ENCODE measurements around the gene NDUFC2.
"Not testable (repeated sequence)": the region's sequence is repeated elsewhere in the genome, so short reads cannot be mapped to it uniquely, and the experiment has no call there.

GRCh38 chr11:78084506-78084905, 4.8 kb upstream of the NDUFC2 start:
- TF ChIP-seq CTCF (conservative IDR thresholded peaks at IDR 0.05; ENCODE audit: low read depth, low read length); EZH2 (IDR thresholded peaks at IDR 0.05; ENCODE audit: borderline replicate concordance, low read depth, low read length, poor library complexity, severe bottlenecking): not testable (repeated sequence)

Measured in A673 (cell line).